Esophagus muscularis mucosa (tissue), 4 donors: ENCODE results near the gene AK8. TPM values are rescaled to one million over a fixed set of nuclear protein-coding genes. Genes with fewer than 3 reads are reported as not detected.

Experiments
- DNase-seq: peaks from one replicate; pipeline ENCODE4 v3.0.0-alpha.2; 2017; ENCODE audit errors: extremely low spot score
- H3K27ac ChIP-seq, 4 donors: fragments of 200-600 bp; sonication (generic); replicated peaks in 1 of 4; 1 replicate in 3 of 4; 2 replicates in 1 of 4; pipeline ENCODE4 v1.5.1; 2016 to 2019; ENCODE audit warnings: mild to moderate bottlenecking in 1 of 4
- H3K27me3 ChIP-seq, 4 donors: fragments of 200-600 bp; sonication (generic); one replicate each; pipeline versions ENCODE4 v1.5.1 to v1.6.0; 2016 to 2019
- H3K36me3 ChIP-seq, 4 donors: fragments of 200-600 bp; sonication (generic); one replicate each; pipeline ENCODE4 v1.5.1; 2016 to 2019
- H3K4me1 ChIP-seq, 4 donors: fragments of 200-600 bp; sonication (generic); one replicate each; pipeline ENCODE4 v1.5.1; 2016 to 2019
- H3K4me3 ChIP-seq, 4 donors: fragments of 200-600 bp; sonication (generic); 1 replicate in 2 of 4; 2 replicates in 2 of 4; pipeline ENCODE4 v1.5.1; 2016 to 2019; ENCODE audit warnings: mild to moderate bottlenecking in 4 of 4, moderate library complexity in 1 of 4
- H3K9me3 ChIP-seq, 4 donors: fragments of 200-600 bp; sonication (generic); 1 replicate in 3 of 4; 2 replicates in 1 of 4; pipeline ENCODE4 v1.5.1; 2016 to 2019
- EP300 ChIP-seq: sonication (generic); formaldehyde crosslinking; IDR thresholded peaks from one replicate; pipeline ENCODE4 v1.6.1; 2017; ENCODE audit warnings: antibody characterized with exemption
- POLR2A ChIP-seq: fragments of 450-650 bp; IDR thresholded peaks from one replicate; pipeline ENCODE4 v1.6.1; 2017; ENCODE audit warnings: antibody characterized with exemption, moderate library complexity, mild to moderate bottlenecking, low read depth
- POLR2AphosphoS5 ChIP-seq, 2 donors: sonication (generic); formaldehyde crosslinking; IDR thresholded peaks; one replicate each; pipeline ENCODE4 v1.6.1; 2017; ENCODE audit warnings: antibody characterized with exemption in 2 of 2
- WGBS: methylation state at CpG from one replicate; pipeline ENCODE4 v1.1.5; 2018; 5-methylcytosine and 5-hydroxymethylcytosine counted together
- intact Hi-C: fragments of 100-400 bp; cut with DNase I; formaldehyde crosslinking; loops from one replicate; pipeline ENCODE4 v1.15.1; 2023
- total RNA-seq, 4 donors: library from RNA; depleted of rRNA; stranded (reverse); fragments of >200 nt; gene quantifications; one replicate each; pipeline versions ENCODE4 v1.1.0 to v1.2.1, GENCODE V29; 2016
- TF ChIP-seq, protein P1 (sequence below), 3 experiments: fragments of 200-600 bp in 2 of 3; fragments of 450-650 bp in 1 of 3; sonication (generic) in 2 of 3; IDR thresholded peaks; one replicate each; pipeline ENCODE4 v1.5.1; 2017 to 2019; ENCODE audit warnings: antibody characterized with exemption in 3 of 3, mild to moderate bottlenecking in 2 of 3, moderate library complexity in 1 of 3

AK8 gene
- total RNA-seq, 4 donors from 2014 or later, result 0.39 to 1.5 (median 0.90) TPM

DNA sequence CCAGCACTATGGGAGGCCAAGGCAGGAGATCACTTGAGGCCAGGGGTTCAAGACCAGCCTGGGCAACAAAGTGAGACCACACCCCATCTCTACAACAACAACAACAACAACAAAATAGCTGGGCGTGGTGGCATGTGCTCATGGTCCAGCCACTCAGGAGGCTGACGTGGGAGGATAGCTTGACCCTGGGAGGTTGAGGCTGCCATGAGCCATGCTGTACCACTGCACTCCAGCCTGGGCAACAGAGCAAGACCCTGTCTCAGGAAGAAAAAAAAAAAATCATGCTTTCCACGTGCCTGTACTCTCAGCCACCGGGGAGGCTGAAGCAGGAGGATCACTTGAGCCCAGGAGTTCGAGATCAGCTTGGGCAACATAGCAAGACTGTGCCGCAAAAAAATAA, 36.8 kb upstream of the AK8 start:
- Histone ChIP-seq H3K4me1 (no peaks in the 10 kb centered on the region), H3K27me3 (no peaks in the 10 kb centered on the region), H3K27ac (no peak overlapping the region), H3K36me3 (peaks cover 46 to 95% (median 86%) of the 10 kb centered on the region in 4 donors), H3K9me3 (no peaks in the 10 kb centered on the region), H3K4me3 (no peak overlapping the region)
- TF ChIP-seq EP300 (no peak), POLR2AphosphoS5 (IDR thresholded peaks at IDR 0.05) (no peak), POLR2A (no peak)
- TF ChIP-seq, protein P1, sequence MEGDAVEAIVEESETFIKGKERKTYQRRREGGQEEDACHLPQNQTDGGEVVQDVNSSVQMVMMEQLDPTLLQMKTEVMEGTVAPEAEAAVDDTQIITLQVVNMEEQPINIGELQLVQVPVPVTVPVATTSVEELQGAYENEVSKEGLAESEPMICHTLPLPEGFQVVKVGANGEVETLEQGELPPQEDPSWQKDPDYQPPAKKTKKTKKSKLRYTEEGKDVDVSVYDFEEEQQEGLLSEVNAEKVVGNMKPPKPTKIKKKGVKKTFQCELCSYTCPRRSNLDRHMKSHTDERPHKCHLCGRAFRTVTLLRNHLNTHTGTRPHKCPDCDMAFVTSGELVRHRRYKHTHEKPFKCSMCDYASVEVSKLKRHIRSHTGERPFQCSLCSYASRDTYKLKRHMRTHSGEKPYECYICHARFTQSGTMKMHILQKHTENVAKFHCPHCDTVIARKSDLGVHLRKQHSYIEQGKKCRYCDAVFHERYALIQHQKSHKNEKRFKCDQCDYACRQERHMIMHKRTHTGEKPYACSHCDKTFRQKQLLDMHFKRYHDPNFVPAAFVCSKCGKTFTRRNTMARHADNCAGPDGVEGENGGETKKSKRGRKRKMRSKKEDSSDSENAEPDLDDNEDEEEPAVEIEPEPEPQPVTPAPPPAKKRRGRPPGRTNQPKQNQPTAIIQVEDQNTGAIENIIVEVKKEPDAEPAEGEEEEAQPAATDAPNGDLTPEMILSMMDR (IDR thresholded peaks at IDR 0.05), result no peak
- DNase-seq, result no peak
- intact Hi-C loops, result no loop called here
- WGBS, result 90% methylated on average over 6 of the region's 6 CpGs

DNA sequence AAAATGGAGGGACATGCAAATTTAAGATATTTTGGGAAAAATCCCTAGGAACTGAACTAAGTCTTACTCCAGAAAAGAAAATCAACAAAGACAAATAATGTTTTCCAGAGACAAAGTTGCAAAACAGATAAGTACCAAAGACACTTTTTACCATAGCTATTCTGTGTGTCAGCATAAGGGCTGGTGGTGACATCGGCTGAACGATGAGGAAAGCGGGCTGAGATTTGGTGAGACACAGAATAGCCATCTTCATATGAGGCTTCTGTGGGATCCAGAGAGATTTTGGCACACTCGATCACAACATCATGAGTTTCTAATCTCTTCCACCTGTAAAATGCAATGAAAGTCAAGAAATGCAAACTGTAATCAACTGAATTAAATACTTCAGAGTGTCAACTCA, 34.0 kb upstream of the AK8 start:
- intact Hi-C loops, result no loop called here

DNA sequence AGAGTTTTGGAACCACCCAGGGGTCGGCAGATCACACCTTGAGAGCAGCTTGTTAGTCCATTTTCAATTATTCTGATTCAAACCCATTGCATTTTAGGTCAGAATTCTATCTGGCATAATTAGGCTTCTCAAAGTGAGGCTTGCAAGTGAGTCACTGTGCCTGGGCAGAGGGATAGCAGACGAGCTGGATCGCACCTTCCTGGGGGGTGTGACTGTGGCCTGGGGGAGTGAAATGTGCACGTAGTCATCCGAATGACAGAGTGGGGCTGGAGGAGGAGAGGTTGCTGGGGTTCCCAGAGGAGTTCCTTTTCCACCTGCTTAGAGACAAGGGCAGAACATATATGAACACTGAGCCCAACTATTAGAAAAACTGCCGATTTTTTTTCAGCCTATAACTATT, 32.3 kb upstream of the AK8 start:
- peaks cover 57 to 93% (median 84%) of the 10 kb centered on the region in 4 donors for H3K36me3 ChIP-seq
- no peak for DNase-seq
- H3K4me3 ChIP-seq, result no peak overlapping the region
- H3K9me3 ChIP-seq, result no peaks in the 10 kb centered on the region
- no peaks in the 10 kb centered on the region for H3K27me3 ChIP-seq
- no peak overlapping the region for H3K27ac ChIP-seq
- TF ChIP-seq EP300 (no peak), POLR2A (no peak), POLR2AphosphoS5 (IDR thresholded peaks at IDR 0.05) (no peak)
- TF ChIP-seq, protein P1 (IDR thresholded peaks at IDR 0.05), result no peak
- H3K4me1 ChIP-seq, result no peaks in the 10 kb centered on the region
- 92% methylated on average over 6 of the region's 6 CpGs for WGBS
- intact Hi-C loops, result no loop called here

More for the DNA sequence above, 34.0 kb upstream of the AK8 start:
- TF ChIP-seq POLR2AphosphoS5 (IDR thresholded peaks at IDR 0.05) (no peak), POLR2A (no peak), EP300 (no peak)
- TF ChIP-seq, protein P1 (IDR thresholded peaks at IDR 0.05), result no peak
- Histone ChIP-seq H3K36me3 (peaks cover 53 to 94% (median 83%) of the 10 kb centered on the region in 4 donors), H3K4me3 (no peak overlapping the region), H3K27ac (no peak overlapping the region), H3K9me3 (no peaks in the 10 kb centered on the region), H3K27me3 (no peaks in the 10 kb centered on the region), H3K4me1 (no peaks in the 10 kb centered on the region)
- no peak for DNase-seq
- 95% methylated on average over 4 of the region's 4 CpGs for WGBS

DNA sequence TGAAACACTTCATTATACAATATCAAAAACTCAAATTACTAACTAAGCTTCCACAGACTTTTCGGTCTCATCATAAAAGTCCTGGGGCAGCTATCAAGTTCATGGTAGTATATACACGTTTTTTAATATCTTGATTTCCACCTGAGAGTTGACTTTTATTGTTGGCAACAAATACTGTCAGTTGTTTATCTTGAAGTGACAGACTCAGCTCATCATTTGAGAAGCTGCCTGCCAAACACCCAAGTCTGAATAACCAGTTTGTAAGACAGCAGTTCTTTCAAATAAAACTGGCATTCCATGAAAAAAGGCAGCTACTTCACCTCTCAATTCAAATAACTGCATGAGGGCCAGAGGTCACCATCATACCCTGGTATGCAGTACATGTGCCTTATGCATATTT, 31.2 kb upstream of the AK8 start:
- H3K36me3 ChIP-seq, result peaks cover 51 to 93% (median 84%) of the 10 kb centered on the region in 4 donors
- intact Hi-C loops, result no loop called here
- no peaks in the 10 kb centered on the region for H3K9me3 ChIP-seq
- H3K4me1 ChIP-seq, result no peaks in the 10 kb centered on the region
- H3K4me3 ChIP-seq, result no peak overlapping the region
- 64% methylated on average over 2 of the region's 2 CpGs for WGBS
- no peaks in the 10 kb centered on the region for H3K27me3 ChIP-seq
- no peak for DNase-seq
- H3K27ac ChIP-seq, result no peak overlapping the region
- TF ChIP-seq POLR2A, result no peak
- TF ChIP-seq, protein P1 (IDR thresholded peaks at IDR 0.05), result no peak
- TF ChIP-seq POLR2AphosphoS5 (IDR thresholded peaks at IDR 0.05), result no peak
- TF ChIP-seq EP300, result no peak

DNA sequence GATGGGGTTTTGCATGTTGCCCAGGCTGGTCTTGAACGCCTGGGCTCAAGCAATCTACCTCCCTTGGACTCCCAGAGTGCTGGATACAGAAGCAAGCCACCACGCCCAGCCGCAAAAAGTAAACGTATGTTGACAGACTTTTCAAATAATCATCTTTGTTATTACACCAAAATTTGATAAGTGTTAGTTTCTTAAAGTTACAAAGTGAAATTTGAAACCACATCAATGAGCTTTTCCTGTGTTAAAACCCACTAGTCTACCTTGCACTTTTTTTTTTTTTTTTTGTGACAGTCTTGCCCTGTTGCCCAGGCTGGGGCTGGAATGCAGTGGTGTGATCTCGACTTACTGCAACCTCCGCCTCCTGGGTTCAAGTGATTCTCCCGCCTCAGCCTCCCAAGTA, 30.6 kb upstream of the AK8 start:
- H3K36me3 ChIP-seq, result peaks cover 58 to 95% (median 87%) of the 10 kb centered on the region in 4 donors
- intact Hi-C loops, result no loop called here

More for the DNA sequence above, 30.6 kb upstream of the AK8 start:
- H3K27ac ChIP-seq, result no peak overlapping the region
- WGBS, result 84% methylated on average over 7 of the region's 7 CpGs
- no peaks in the 10 kb centered on the region for H3K27me3 ChIP-seq
- H3K4me3 ChIP-seq, result no peak overlapping the region
- DNase-seq, result no peak
- H3K4me1 ChIP-seq, result no peaks in the 10 kb centered on the region
- H3K9me3 ChIP-seq, result no peaks in the 10 kb centered on the region
- TF ChIP-seq, protein P1 (IDR thresholded peaks at IDR 0.05), result no peak
- TF ChIP-seq POLR2A, result no peak
